ENCODE measurements around the gene ZNF846. TPM values are rescaled to one million over a fixed set of nuclear protein-coding genes. Genes with fewer than 3 reads are reported as not detected.

ZNF846 gene
- total and polyA plus RNA-seq, 2 of the 4 experiments (the other 2 are of a cell fraction) = 5.7 to 6.5 TPM

- Histone ChIP-seq H2AK9ac (replicated peaks; ENCODE audit: low read depth, low read length, poor library complexity) (peak overlapping the region; percentile 96), H3K23ac (ENCODE audit: low read depth, low read length) (peak overlapping the region; percentile 64; the same call in 1 of the 2 replicates), H3K4me2 (ENCODE audit: low read depth, low read length) (peak overlapping the region; percentile 95), H2BK20ac (ENCODE audit: low read depth, low read length) (no peak overlapping the region), H2BK15ac (ENCODE audit: low read depth, low read length) (peak overlapping the region; percentile 96; the same call in 1 of the 3 replicates), H2BK5ac (ENCODE audit: low read depth, low read length, poor library complexity, severe bottlenecking) (peak overlapping the region; percentile 93), H3K9me1 (ENCODE audit: insufficient read depth, low read length) (no peaks in the 10 kb centered on the region), H3K4ac (ENCODE audit: low read depth, low read length) (peak overlapping the region; percentile 76), H2BK120ac (ENCODE audit: low read depth, low read length) (peak overlapping the region; percentile 58), H2AFZ (replicated peaks; ENCODE audit: low read length, poor library complexity) (peak overlapping the region; percentile 99), H3K79me1 (ENCODE audit: low read depth in 1 of 2, low read length in 2 of 2) (no peaks in the 10 kb centered on the region), H4K20me1 (ENCODE audit: insufficient read depth, low read length) (no peaks in the 10 kb centered on the region), H3K4me3 (ENCODE audit: insufficient read depth, low read depth, low read length) (peak overlapping the region; percentile 98), H3K36me3 (ENCODE audit: control insufficient read depth, insufficient read depth, low read length) (no peaks in the 10 kb centered on the region), H3K18ac (ENCODE audit: low read depth, low read length) (peak overlapping the region; percentile 97), H3K27ac (ENCODE audit: insufficient read depth, low read length) (peak overlapping the region; percentile 95), H3K4me1 (ENCODE audit: control insufficient read depth, insufficient read depth, low read length) (peaks cover 3% of the 10 kb centered on the region), H3K9ac (ENCODE audit: low read depth, low read length) (peak overlapping the region; percentile 93), H3K27me3 (ENCODE audit: control insufficient read depth, insufficient read depth, low read length) (no peaks in the 10 kb centered on the region), H4K8ac (ENCODE audit: low read depth in 2 of 2, low read length in 2 of 2) (peak overlapping the region; percentile 64 to 83; a peak in 3 of 4 replicates), H3K14ac (replicated peaks; ENCODE audit: low read depth, low read length) (peak overlapping the region; percentile 90), H4K5ac (ENCODE audit: low read depth, low read length) (peak overlapping the region; percentile 65), H3K9me3 (ENCODE audit: control insufficient read depth, insufficient read depth, low read length) (no peaks in the 10 kb centered on the region), H2AK5ac (ENCODE audit: low read depth, low read length) (no peak overlapping the region), H4K91ac (ENCODE audit: insufficient read depth, low read depth, low read length) (peak overlapping the region; percentile 40; the same call in 1 of the 2 replicates), H3K56ac (ENCODE audit: extremely low read depth, insufficient read depth, low read length) (no peak overlapping the region)
- intact Hi-C loops (cut with micrococcal nuclease) (loop anchor here (5.0 kb wide), 1 partner anchor 385 kb away; no protein-coding TSS in a partner anchor), in situ Hi-C loops (cut with MboI; ENCODE audit: low sequenced_read_pairs) (loop anchor here (5.0 to 10.0 kb wide), 4 partner anchors 165 to 658 kb away; partner anchors contain the start of gene ZNF559), dilution Hi-C loops (cut with HindIII; ENCODE audit: low sequenced_read_pairs, unreplicated experiment) (loop anchor here (10.0 kb wide), 1 partner anchor 168 kb away; the partner anchor contains the start of gene ZNF561)
- DNase-seq (peak; percentile 91), ATAC-seq (ENCODE audit: low read depth) (peak; percentile 67)
- 1% methylated on average over 29 of the region's 70 CpGs; no CpG with 5 or more reads in 1 of the 2 experiments for WGBS, 2 experiments (ENCODE audit: extremely low coverage in 2 of 2, insufficient read length in 1 of 2)
- no TSS peak for BruUV-seq (replicated peaks)
- CTCF ChIA-PET = no interaction called here
- POLR2A ChIA-PET (ENCODE audit: unreplicated experiment) = no interaction called here
- TF ChIP-seq MXI1 (IDR thresholded peaks at IDR 0.05; ENCODE audit: borderline replicate concordance, low read depth, low read length) (no peak), CEBPB (IDR thresholded peaks at IDR 0.05; ENCODE audit: low read depth, low read length) (no peak), CTCF (conservative IDR thresholded peaks at IDR 0.05; ENCODE audit: low read depth, low read length) (no peak), RCOR1 (IDR thresholded peaks at IDR 0.05; ENCODE audit: insufficient replicate concordance, low read length) (peak; percentile 27), RAD21 (IDR thresholded peaks at IDR 0.05; ENCODE audit: low read length) (no peak), SMC3 (IDR thresholded peaks at IDR 0.05; ENCODE audit: low read depth, low read length) (no peak), BHLHE40 (IDR thresholded peaks at IDR 0.05; ENCODE audit: low read depth, low read length) (no peak), MAZ (IDR thresholded peaks at IDR 0.05; ENCODE audit: borderline replicate concordance, low read depth, low read length) (peak; percentile 35; the same call in 1 of the 2 replicates), USF2 (IDR thresholded peaks at IDR 0.05; ENCODE audit: low read depth, low read length) (no peak), POLR2A (IDR thresholded peaks at IDR 0.05; ENCODE audit: low read depth, low read length) (peak; percentile 6; the same call in 1 of the 2 replicates)
Measured at GRCh38 chr19:9792206-9793070, 23.9 kb upstream of the ZNF846 start.
